OCI-LY7 (cell line): ENCODE results near the gene PAX7.

Source experiments
- EZH2phosphoT487 ChIP-seq: fragments of 200-600 bp; sonication (generic); IDR thresholded peaks from 2 replicates; pipeline ENCODE4 v1.6.1; 2018; ENCODE audit warnings: low read depth, borderline replicate concordance, mild to moderate bottlenecking, mixed run types, antibody characterized with exemption, low read length, moderate library complexity, mixed read lengths
- TF ChIP-seq, protein P1 (sequence below): fragments of 200-600 bp; sonication (generic); conservative IDR thresholded peaks from 2 replicates; pipeline ENCODE4 v1.5.1; 2014; ENCODE audit warnings: mild to moderate bottlenecking, antibody characterized with exemption, low read length, moderate library complexity, mixed read lengths

DNA sequence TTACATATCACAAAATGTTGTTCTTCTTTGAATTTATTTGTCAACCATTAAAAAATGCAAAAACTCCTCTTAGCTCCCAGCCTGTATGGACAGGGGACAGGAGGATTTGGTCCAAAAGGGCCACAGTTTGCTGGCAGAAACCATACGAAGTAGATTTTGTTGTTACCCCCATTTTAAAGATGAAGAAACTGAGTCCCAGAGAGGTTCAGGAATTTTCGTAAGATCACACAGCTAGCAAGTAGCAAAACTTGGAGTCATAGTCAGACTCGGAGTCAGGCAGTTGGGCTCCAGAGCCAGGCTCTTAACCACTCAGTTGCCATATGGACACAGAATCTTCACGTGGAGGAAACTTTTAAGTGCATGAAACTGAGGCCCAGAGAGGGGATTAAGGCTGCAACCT, 137.4 kb downstream of the PAX7 start:
- TF ChIP-seq, protein P1, sequence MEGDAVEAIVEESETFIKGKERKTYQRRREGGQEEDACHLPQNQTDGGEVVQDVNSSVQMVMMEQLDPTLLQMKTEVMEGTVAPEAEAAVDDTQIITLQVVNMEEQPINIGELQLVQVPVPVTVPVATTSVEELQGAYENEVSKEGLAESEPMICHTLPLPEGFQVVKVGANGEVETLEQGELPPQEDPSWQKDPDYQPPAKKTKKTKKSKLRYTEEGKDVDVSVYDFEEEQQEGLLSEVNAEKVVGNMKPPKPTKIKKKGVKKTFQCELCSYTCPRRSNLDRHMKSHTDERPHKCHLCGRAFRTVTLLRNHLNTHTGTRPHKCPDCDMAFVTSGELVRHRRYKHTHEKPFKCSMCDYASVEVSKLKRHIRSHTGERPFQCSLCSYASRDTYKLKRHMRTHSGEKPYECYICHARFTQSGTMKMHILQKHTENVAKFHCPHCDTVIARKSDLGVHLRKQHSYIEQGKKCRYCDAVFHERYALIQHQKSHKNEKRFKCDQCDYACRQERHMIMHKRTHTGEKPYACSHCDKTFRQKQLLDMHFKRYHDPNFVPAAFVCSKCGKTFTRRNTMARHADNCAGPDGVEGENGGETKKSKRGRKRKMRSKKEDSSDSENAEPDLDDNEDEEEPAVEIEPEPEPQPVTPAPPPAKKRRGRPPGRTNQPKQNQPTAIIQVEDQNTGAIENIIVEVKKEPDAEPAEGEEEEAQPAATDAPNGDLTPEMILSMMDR: no peak
- TF ChIP-seq EZH2phosphoT487: no peak
